Endothelial cell of hepatic sinusoid (primary cell): ENCODE results near the gene ZNF19.

Source experiments
- in situ Hi-C: cut with HindIII; loops from 2 replicates; pipeline ENCODE4 v1.10.0; 2017; ENCODE audit warnings: low sequenced_read_pairs

Gene ZNF19

GRCh38 chr16:71443714-71444113 is 45.4 kb downstream of the ZNF19 start:
- in situ Hi-C loops: no loop called here

DNA sequence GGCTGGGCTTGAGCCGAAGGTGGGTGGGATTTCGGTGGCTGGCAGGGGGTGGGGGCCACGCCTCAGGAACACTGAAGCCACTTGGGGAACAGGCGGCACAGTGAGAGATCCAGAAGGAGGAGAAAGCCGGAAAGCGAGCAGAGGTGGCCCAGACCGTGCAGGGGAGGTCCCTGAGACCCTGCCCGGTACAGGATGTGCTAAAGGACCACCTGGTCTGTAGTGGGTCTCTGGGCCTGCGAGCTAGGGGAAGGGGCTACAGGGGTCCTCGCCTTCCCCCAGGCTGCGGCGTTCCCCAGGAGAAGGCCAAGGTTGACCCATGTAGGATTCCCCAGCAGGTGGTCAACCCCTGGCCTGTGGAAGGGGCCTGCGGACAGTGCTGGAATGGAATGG is 47.1 kb downstream of the ZNF19 start, which contains the start of gene TLE7:
TSS of gene TLE7 (minus strand) at position 4 of the 390 bp plus-strand sequence. CDS start 8,730 bp downstream, outside the sequence.
- in situ Hi-C loops: no loop called here

- in situ Hi-C loops: no loop called here
Observed at GRCh38 chr16:71441348-71442050, 47.6 kb downstream of the ZNF19 start.

GRCh38 chr16:71440669-71441347 is 48.3 kb downstream of the ZNF19 start:
- in situ Hi-C loops: no loop called here

- in situ Hi-C loops: no loop called here
Observed at GRCh38 chr16:71439523-71439922, 49.6 kb downstream of the ZNF19 start.

DNA sequence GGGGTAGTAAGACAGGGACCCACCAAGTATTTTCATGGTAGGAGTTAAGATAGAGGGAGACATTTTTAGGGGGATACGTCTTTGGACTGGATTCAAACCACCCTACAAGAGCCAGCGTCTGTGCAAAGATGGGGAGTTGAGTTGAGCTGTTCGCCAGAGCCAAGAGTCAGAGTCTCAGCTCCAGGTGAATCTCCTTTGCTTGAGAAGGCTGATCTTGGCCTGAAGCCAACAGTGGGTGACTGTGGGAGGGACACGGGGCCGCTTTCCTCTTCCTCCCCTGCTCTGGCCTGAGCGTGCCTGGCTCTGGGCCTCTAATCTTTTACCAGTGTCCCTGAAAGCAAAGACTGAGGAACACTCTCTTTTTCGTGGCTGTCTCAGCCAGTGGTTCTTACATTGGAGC is 52.7 kb downstream of the ZNF19 start:
- in situ Hi-C loops: no loop called here

DNA sequence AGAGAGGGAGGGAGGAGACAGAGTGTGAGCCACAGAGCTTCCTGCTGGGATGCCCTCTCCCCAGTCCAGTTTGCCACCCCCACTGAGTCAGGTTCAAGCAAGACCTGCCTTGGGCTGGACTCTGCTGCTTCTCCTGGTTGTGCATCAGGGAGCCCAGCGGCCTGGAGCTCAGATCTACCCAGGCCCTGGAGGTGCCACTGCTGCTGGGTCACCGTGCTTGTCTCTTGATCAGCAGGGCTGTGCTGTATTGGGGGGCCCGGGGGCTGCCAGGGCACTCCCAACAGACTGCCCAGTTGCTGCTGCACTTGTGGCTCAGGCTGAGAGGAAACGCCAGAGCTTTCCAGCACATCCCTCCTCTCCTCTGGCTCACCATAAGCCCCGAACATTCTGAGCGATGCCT is 56.2 kb downstream of the ZNF19 start:
- in situ Hi-C loops: no loop called here

DNA sequence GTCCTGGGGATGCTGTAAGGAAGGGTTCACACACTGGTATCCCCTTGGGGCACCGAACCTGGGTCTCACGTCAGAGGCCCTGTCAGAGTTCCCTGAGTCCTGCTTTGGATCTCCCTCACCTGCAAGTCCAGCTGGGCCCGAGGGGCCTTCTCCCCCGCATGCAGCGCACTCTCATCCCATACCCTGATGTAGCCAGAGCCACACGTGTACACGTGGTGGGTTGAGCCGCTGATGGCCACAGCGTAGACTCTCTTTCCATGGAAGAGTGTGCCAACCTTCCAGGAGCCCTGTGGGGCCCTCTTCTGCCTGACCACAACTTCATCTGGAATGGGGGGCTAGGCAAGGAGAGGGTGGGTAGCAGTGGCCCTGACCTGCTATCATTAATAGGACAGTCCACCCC is 57.1 kb downstream of the ZNF19 start:
- in situ Hi-C loops: no loop called here

GRCh38 chr16:71431176-71431575 is 57.9 kb downstream of the ZNF19 start:
- in situ Hi-C loops: no loop called here

DNA sequence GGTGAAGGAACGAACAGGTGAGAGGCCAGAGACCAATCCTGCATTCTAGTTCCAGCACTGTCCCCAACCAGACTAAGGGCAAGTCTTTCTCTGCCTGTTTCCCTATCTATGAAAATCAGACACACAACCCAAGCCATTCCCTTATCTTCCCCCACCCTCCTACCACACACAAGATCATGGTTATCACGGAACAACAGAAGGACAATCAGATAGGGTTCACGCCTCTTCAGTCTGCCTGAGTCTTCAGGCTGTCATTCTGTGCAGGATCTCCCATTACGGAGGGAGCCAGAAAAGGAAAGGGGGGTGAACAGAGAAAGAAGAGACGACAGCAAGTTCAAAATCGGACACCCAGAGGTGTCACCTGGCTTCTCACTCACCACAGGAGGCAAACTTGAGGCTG is 58.4 kb downstream of the ZNF19 start:
- in situ Hi-C loops: no loop called here

- in situ Hi-C loops: loop anchor here (5.0 kb wide), 1 partner anchor 38 kb away; no protein-coding TSS in a partner anchor
Observed at GRCh38 chr16:71429581-71429980, 59.5 kb downstream of the ZNF19 start.

DNA sequence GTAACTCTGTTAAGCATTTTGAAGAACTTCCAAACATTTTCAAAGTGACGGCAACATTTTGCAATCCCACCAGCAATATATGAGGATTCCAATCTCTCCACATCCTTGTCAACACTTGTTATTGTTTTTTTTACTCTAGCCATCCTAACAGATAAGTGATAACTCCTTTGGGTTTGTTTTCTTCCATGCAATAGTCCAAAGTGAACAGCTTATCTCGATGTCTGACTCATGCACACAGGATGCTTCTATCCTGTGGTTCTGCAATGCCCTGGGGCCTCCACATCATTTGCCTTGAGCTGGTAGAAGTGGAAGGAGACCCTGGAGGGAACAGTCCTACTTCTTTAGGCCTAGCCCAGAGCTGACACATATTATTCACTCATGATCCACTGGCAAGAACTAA is 60.2 kb downstream of the ZNF19 start:
- in situ Hi-C loops: loop anchor here (5.0 kb wide), 1 partner anchor 38 kb away; no protein-coding TSS in a partner anchor

DNA sequence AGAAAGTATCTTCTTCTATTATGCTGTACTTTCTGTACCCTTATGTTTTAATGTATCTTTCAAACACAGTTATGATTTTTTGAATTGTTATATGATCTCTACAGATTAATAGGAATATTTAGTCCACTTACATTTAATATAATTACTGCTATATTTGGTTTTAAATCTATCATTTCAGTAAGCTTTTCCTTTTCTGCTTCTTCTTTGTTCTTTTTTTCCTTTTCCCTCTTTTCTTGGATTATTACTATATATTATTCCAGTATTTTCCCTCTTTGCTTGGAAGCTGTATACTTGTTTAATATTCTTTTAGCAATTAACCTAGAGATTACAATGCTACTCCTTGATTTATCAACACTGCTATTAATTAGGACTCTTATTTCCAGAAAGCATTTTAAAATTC is 60.7 kb downstream of the ZNF19 start:
- in situ Hi-C loops: loop anchor here (5.0 kb wide), 1 partner anchor 39 kb away; no protein-coding TSS in a partner anchor

- in situ Hi-C loops: loop anchor here (5.0 kb wide), 1 partner anchor 40 kb away; no protein-coding TSS in a partner anchor
Observed at GRCh38 chr16:71426880-71427615, 62.1 kb downstream of the ZNF19 start.

DNA sequence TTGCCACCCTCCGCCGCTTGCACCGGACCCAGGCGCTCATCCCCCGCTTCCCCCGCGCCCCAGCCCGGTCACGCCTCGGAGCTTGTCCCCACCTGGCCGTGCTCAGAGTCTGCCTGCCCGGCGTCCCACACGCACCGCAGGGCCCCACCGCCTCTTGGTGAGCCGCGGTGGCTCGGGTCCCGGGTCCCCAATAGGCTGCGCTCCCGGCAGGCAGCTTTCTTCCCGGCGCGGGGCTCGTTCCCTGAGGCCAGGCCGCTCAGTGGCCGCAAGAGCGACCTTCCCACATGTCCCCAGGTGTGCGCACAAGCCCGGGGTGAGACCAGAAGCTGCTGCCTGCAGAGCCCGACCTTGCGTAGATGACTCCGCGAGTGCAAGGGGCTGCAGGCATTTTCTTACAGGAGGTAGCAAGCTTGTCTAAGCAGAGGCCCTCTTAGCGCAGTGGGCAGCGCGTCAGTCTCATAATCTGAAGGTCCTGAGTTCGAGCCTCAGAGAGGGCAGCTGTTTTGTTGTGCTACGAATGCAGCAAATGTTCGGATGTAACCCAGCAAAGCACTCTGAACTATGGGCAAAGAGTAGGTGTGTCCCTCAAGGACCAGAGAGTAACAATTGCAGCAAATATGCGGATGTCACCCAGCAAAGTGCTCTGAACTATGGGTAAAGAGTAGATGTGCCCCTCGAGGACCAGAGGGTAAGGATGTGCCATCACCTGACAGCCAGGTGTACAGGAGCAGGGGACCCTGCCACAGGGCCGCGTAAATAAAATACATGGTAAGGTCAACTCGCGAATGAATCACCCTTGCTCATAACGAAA is 62.9 kb downstream of the ZNF19 start:
- in situ Hi-C loops: loop anchor here (5.0 kb wide), 1 partner anchor 41 kb away; no protein-coding TSS in a partner anchor

- in situ Hi-C loops: loop anchor here (5.0 kb wide), 1 partner anchor 42 kb away; no protein-coding TSS in a partner anchor
Observed at GRCh38 chr16:71425746-71426068, 63.4 kb downstream of the ZNF19 start.

DNA sequence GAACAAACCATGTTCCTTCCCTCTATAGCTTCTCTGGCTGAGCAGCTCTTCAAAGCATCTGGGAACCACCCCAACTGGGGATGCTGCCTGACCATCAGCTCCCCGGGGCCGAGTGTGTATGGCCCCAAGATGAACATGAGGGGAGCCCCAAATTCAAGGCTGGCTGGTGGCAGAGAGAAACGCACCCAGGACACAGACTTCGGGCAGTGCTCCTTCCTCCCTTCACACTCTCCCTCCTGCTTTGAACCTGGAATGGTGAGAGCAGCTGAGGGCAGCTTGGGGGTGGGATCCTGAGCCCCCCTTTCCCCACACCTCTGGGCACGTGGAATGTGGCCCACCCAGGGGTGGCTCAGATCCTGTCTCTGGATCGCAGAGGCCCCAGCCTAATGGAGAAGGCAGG is 64.5 kb downstream of the ZNF19 start:
- in situ Hi-C loops: loop anchor here (5.0 kb wide), 1 partner anchor 43 kb away; no protein-coding TSS in a partner anchor

DNA sequence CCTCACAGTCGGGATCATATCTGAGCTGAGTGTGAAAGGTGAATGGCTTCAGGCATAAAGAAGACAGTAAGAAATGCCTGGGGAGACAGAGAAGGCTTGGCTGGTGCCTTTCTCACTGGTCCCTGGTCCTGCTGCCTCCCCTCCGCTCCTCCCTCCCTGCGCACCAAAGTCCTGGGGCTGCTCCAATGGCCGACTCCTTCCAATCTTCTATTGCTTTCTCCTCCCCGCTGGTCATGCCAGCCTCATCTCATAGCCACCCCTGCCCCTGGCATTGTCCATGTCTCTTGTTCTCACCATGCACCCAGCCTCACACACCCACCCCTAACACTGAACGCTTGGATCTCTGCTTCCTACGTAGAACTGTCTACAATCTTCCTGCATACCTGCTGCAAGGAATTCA is 65.3 kb downstream of the ZNF19 start:
- in situ Hi-C loops: no loop called here
